Hematopoietic multipotent progenitor cell treated with erythropoietin and hydrocortisone succinate and interleukin-3 and kit ligand, for 15 days (in vitro differentiated cells): ENCODE data around the gene UQCRC2.
A peak's percentile ranks its signal among the peaks of the same experiment; 100 is the strongest.
"Not testable (repeated sequence)": the region's sequence is repeated elsewhere in the genome, so short reads cannot be mapped to it uniquely, and the experiment has no call there.

Experiments
- DNase-seq: peaks from one replicate; pipeline ENCODE4 v3.0.0-alpha.2; 2015; ENCODE audit warnings: low spot score

The UQCRC2 gene

GRCh38 chr16:21982108-21982507 is 28.9 kb downstream of the UQCRC2 start:
- DNase-seq: no peak

- no peak for DNase-seq
Observed at GRCh38 chr16:21984062-21984461, 30.9 kb downstream of the UQCRC2 start.

- no peak for DNase-seq
Observed at GRCh38 chr16:21985524-21985923, 32.4 kb downstream of the UQCRC2 start.

- no peak for DNase-seq
Observed at GRCh38 chr16:21986692-21987246, 33.6 kb downstream of the UQCRC2 start.

- no peak for DNase-seq
Observed at GRCh38 chr16:21987498-21987897, 34.3 kb downstream of the UQCRC2 start.

GRCh38 chr16:21989133-21989532 is 36.0 kb downstream of the UQCRC2 start:
- DNase-seq: no peak

GRCh38 chr16:21989751-21990150 is 36.6 kb downstream of the UQCRC2 start:
- DNase-seq: no peak

GRCh38 chr16:21990381-21990944 is 37.3 kb downstream of the UQCRC2 start:
- no peak for DNase-seq

GRCh38 chr16:21991621-21992020 is 38.5 kb downstream of the UQCRC2 start:
- no peak for DNase-seq

- DNase-seq: no peak
Observed at GRCh38 chr16:21994856-21995465, 41.8 kb downstream of the UQCRC2 start.

GRCh38 chr16:21996923-21997696 is 43.9 kb downstream of the UQCRC2 start:
- DNase-seq: no peak

GRCh38 chr16:21997697-21998480 is 44.7 kb downstream of the UQCRC2 start:
- DNase-seq: no peak

GRCh38 chr16:22001591-22001990 is 48.4 kb downstream of the UQCRC2 start:
- no peak for DNase-seq

GRCh38 chr16:22002047-22002446 is 48.9 kb downstream of the UQCRC2 start:
- DNase-seq: not testable (repeated sequence)

- DNase-seq: no peak
Observed at GRCh38 chr16:22003195-22003594, 50.0 kb downstream of the UQCRC2 start.

- no peak for DNase-seq
Observed at GRCh38 chr16:22004341-22004740, 51.2 kb downstream of the UQCRC2 start.

GRCh38 chr16:22005746-22006145 is 52.6 kb downstream of the UQCRC2 start:
- DNase-seq: no peak

- DNase-seq: no peak
Observed at GRCh38 chr16:22006636-22007035, 53.5 kb downstream of the UQCRC2 start.

- no peak for DNase-seq
Observed at GRCh38 chr16:22007159-22007508, 54.0 kb downstream of the UQCRC2 start.

GRCh38 chr16:22007509-22008214 is 54.5 kb downstream of the UQCRC2 start, which contains the start of gene MOSMO:
Gene MOSMO (plus strand): TSS chr16:22008111. CDS start chr16:22008302, 191 bp downstream.
- DNase-seq: peak; percentile 51

GRCh38 chr16:22008215-22009059 is 55.3 kb downstream of the UQCRC2 start:
- DNase-seq: no peak
